Fibroblast of pulmonary artery (primary cell): ENCODE data around the gene APOM.
A peak's percentile ranks its signal among the peaks of the same experiment; 100 is the strongest.

Experiments used
- DNase-seq: peaks from one replicate; pipeline ENCODE4 v3.0.0-alpha.2; 2010; ENCODE audit warnings: low read depth
- H3K4me3 ChIP-seq: replicated peaks from 2 replicates; pipeline ENCODE4 v1.5.1; 2011; ENCODE audit warnings: low read depth, mild to moderate bottlenecking, control low read depth, low read length, moderate library complexity
- CTCF ChIP-seq: IDR thresholded peaks from 2 replicates; pipeline ENCODE4 v1.5.1; 2011; ENCODE audit warnings: mild to moderate bottlenecking, control low read depth, low read length, inconsistent platforms; ENCODE audit errors: missing control alignments

APOM gene

GRCh38 chr6:31702819-31703716, 47.4 kb downstream of the APOM start, which contains the start of gene ABHD16A:
TSS of gene ABHD16A (minus strand) at chr6:31703324. CDS start at chr6:31703281, 43 bp downstream.
- TF ChIP-seq CTCF: no peak
- peak within 1 kb of the TSS; percentile 97 for H3K4me3 ChIP-seq
- peak; percentile 99 for DNase-seq

DNA sequence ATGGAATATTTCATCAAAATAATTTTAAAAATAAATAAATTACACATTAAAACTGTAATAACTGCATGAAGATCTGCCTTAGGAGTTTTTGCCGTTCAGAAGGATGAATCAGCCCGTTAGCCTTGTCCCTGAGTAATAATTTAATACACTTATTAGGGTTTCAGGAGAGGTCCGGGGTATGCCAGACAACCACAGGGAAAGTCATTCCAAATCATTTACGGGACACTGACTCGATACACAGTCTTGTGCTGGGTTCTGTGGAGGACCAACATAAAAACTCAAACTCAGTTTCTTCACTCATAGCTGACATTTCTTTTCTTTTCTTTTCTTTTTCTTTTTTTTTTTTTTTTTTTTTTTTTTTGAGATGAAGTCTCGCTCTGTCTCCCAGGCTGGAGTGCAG, 50.2 kb downstream of the APOM start:
- no peak for DNase-seq
- no peak for TF ChIP-seq CTCF
- no peak overlapping the region for H3K4me3 ChIP-seq

DNA sequence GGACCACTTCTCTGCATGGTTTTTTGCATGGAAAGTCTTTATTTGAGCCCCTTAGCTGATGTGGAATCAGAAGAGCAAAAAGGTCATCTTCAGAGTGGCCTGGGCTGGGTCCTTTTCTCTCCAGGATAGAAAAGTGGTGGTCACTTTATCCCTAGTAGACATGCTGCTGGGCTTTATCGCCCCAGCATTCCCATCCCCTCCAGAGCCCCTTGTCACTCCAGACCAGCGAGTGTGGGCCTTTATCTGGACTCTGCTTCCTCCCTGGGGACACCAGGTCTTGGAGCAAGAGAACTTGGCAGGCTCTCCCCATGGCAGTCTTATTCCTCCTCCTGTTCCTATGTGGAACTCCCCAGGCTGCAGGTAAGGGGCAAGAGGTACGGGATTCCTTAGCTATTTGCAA, 50.9 kb downstream of the APOM start, which contains the start of gene LY6G6F:
LY6G6F (plus strand) TSS at position 268 of the 400 bp plus-strand sequence; CDS start at position 309, 41 bp downstream.
- TF ChIP-seq CTCF: no peak
- DNase-seq: peak; percentile 39
- no peak within 1 kb of the TSS for H3K4me3 ChIP-seq

- DNase-seq: no peak
- H3K4me3 ChIP-seq: no peak overlapping the region
- no peak for TF ChIP-seq CTCF
Measured at GRCh38 chr6:31707701-31708100, 52.0 kb downstream of the APOM start.
